IPS DF 6.9 (cell line): ENCODE data around the gene SLC22A3.
A peak's percentile ranks its signal among the peaks of the same experiment; 100 is the strongest.

Experiments
- DNase-seq: peaks from one replicate; pipeline ENCODE4 v3.0.0-alpha.2; 2013; ENCODE audit warnings: low read depth, low spot score
- H3K27ac ChIP-seq: one replicate; pipeline ENCODE4 v1.5.1; 2013; ENCODE audit warnings: low read length, control low read depth
- H3K27me3 ChIP-seq: 2 replicates; pipeline ENCODE4 v1.6.1; 2013; ENCODE audit warnings: mild to moderate bottlenecking, low read length; ENCODE audit not compliant: control insufficient read depth, insufficient read depth
- H3K36me3 ChIP-seq: 2 replicates; pipeline ENCODE4 v1.6.1; 2013; ENCODE audit warnings: low read length; ENCODE audit not compliant: control insufficient read depth, insufficient read depth
- H3K4me1 ChIP-seq: 2 replicates; pipeline ENCODE4 v1.6.1; 2013; ENCODE audit warnings: low read length; ENCODE audit not compliant: control insufficient read depth, insufficient read depth
- H3K4me3 ChIP-seq: 2 replicates; pipeline ENCODE4 v1.5.1; 2013; ENCODE audit warnings: mild to moderate bottlenecking, low read length
- H3K9me3 ChIP-seq: 2 replicates; pipeline ENCODE4 v1.6.1; 2013; ENCODE audit warnings: low read length, inconsistent platforms; ENCODE audit not compliant: control insufficient read depth, insufficient read depth
- WGBS: extraction: QIAGEN DNeasy Blood & Tissue Kit; methylation state at CpG from one replicate; pipeline ENCODE4 v1.1.7; 2013; ENCODE audit warnings: mixed read lengths, missing lambda C conversion rate; ENCODE audit not compliant: insufficient read length, insufficient coverage; 5-methylcytosine and 5-hydroxymethylcytosine counted together

The SLC22A3 gene

GRCh38 chr6:160336200-160336599 is 12.0 kb upstream of the SLC22A3 start:
- no peak overlapping the region for H3K4me3 ChIP-seq
- no peak for DNase-seq
- no peaks in the 10 kb centered on the region for H3K4me1 ChIP-seq
- H3K27me3 ChIP-seq: no peaks in the 10 kb centered on the region
- H3K36me3 ChIP-seq: no peaks in the 10 kb centered on the region
- no peak overlapping the region for H3K27ac ChIP-seq
- no peaks in the 10 kb centered on the region for H3K9me3 ChIP-seq
- WGBS: no CpG with 5 or more reads among the region's 5 CpGs

GRCh38 chr6:160337301-160337700 is 10.9 kb upstream of the SLC22A3 start:
- H3K36me3 ChIP-seq: no peaks in the 10 kb centered on the region
- H3K4me1 ChIP-seq: no peaks in the 10 kb centered on the region
- 100% methylated on average over 1 of the region's 2 CpGs for WGBS
- H3K27me3 ChIP-seq: no peaks in the 10 kb centered on the region
- H3K4me3 ChIP-seq: no peak overlapping the region
- no peak for DNase-seq
- no peak overlapping the region for H3K27ac ChIP-seq
- H3K9me3 ChIP-seq: no peaks in the 10 kb centered on the region

- no peak overlapping the region for H3K4me3 ChIP-seq
- H3K9me3 ChIP-seq: no peaks in the 10 kb centered on the region
- H3K4me1 ChIP-seq: no peaks in the 10 kb centered on the region
- no peaks in the 10 kb centered on the region for H3K27me3 ChIP-seq
- DNase-seq: no peak
- no peak overlapping the region for H3K27ac ChIP-seq
- no peaks in the 10 kb centered on the region for H3K36me3 ChIP-seq
- WGBS: no CpG with 5 or more reads among the region's 3 CpGs
Measured at GRCh38 chr6:160337991-160338390, 10.2 kb upstream of the SLC22A3 start.

GRCh38 chr6:160343144-160343543 is 5.0 kb upstream of the SLC22A3 start:
- Histone ChIP-seq H3K9me3 (no peaks in the 10 kb centered on the region), H3K4me3 (no peak overlapping the region), H3K36me3 (no peaks in the 10 kb centered on the region), H3K4me1 (no peaks in the 10 kb centered on the region), H3K27ac (no peak overlapping the region), H3K27me3 (no peaks in the 10 kb centered on the region; the same call in 1 of the 2 replicates)
- WGBS: no CpG with 5 or more reads among the region's 2 CpGs
- DNase-seq: no peak

- no CpG with 5 or more reads among the region's 3 CpGs for WGBS
- Histone ChIP-seq H3K4me3 (no peak overlapping the region), H3K4me1 (no peaks in the 10 kb centered on the region), H3K27me3 (peaks cover 7% of the 10 kb centered on the region; the same call in 1 of the 2 replicates), H3K27ac (no peak overlapping the region), H3K36me3 (no peaks in the 10 kb centered on the region), H3K9me3 (no peaks in the 10 kb centered on the region)
- DNase-seq: no peak
Measured at GRCh38 chr6:160344271-160344670, 3.9 kb upstream of the SLC22A3 start.

- no peak for DNase-seq
- Histone ChIP-seq H3K27me3 (peaks cover 18% of the 10 kb centered on the region), H3K4me3 (peak overlapping the region; percentile 45; the same call in 1 of the 2 replicates), H3K27ac (no peak overlapping the region), H3K9me3 (no peaks in the 10 kb centered on the region), H3K36me3 (no peaks in the 10 kb centered on the region), H3K4me1 (no peaks in the 10 kb centered on the region)
- no CpG with 5 or more reads among the region's 74 CpGs for WGBS
Measured at GRCh38 chr6:160347259-160348222, 637 bp upstream of the SLC22A3 start.

GRCh38 chr6:160349020-160349441 is 853 bp downstream of the SLC22A3 start:
- Histone ChIP-seq H3K4me1 (no peaks in the 10 kb centered on the region), H3K27me3 (peaks cover 18% of the 10 kb centered on the region), H3K36me3 (no peaks in the 10 kb centered on the region), H3K4me3 (peak overlapping the region; percentile 45; the same call in 1 of the 2 replicates), H3K27ac (no peak overlapping the region), H3K9me3 (no peaks in the 10 kb centered on the region)
- DNase-seq: no peak
- no CpG with 5 or more reads among the region's 23 CpGs for WGBS

GRCh38 chr6:160349814-160350350 is 1.7 kb downstream of the SLC22A3 start:
- no CpG with 5 or more reads among the region's 11 CpGs for WGBS
- no peak overlapping the region for H3K4me3 ChIP-seq
- H3K4me1 ChIP-seq: 0 out of 2 replicates have a peak, but pooled peaks cover 2% of the 10 kb centered on the region
- peaks cover 18% of the 10 kb centered on the region for H3K27me3 ChIP-seq
- no peaks in the 10 kb centered on the region for H3K36me3 ChIP-seq
- DNase-seq: no peak
- no peak overlapping the region for H3K27ac ChIP-seq
- H3K9me3 ChIP-seq: no peaks in the 10 kb centered on the region

GRCh38 chr6:160353950-160354496 is 5.8 kb downstream of the SLC22A3 start:
- DNase-seq: no peak
- no peaks in the 10 kb centered on the region for H3K36me3 ChIP-seq
- H3K4me1 ChIP-seq: 0 out of 2 replicates have a peak, but pooled peaks cover 2% of the 10 kb centered on the region
- no CpG with 5 or more reads among the region's 2 CpGs for WGBS
- no peaks in the 10 kb centered on the region for H3K9me3 ChIP-seq
- H3K27ac ChIP-seq: no peak overlapping the region
- no peak overlapping the region for H3K4me3 ChIP-seq
- peaks cover 13% of the 10 kb centered on the region for H3K27me3 ChIP-seq

GRCh38 chr6:160355001-160355400 is 6.8 kb downstream of the SLC22A3 start:
- Histone ChIP-seq H3K27ac (no peak overlapping the region), H3K4me3 (no peak overlapping the region), H3K27me3 (peaks cover 4% of the 10 kb centered on the region; the same call in 1 of the 2 replicates), H3K9me3 (no peaks in the 10 kb centered on the region), H3K4me1 (0 out of 2 replicates have a peak, but pooled peaks cover 2% of the 10 kb centered on the region), H3K36me3 (no peaks in the 10 kb centered on the region)
- DNase-seq: no peak
- whole genome bisulfite sequencing: no CpG with 5 or more reads among the region's 7 CpGs
